ENCODE data around the gene C1QTNF7. TPM values are rescaled to one million over a fixed set of nuclear protein-coding genes. Genes with fewer than 3 reads are reported as not detected.

The C1QTNF7 gene
- total and polyA plus RNA-seq, 2 of the 13 experiments (the other 11 are each of a cell fraction or from before 2014, with no cell fraction given): not detected

DNA sequence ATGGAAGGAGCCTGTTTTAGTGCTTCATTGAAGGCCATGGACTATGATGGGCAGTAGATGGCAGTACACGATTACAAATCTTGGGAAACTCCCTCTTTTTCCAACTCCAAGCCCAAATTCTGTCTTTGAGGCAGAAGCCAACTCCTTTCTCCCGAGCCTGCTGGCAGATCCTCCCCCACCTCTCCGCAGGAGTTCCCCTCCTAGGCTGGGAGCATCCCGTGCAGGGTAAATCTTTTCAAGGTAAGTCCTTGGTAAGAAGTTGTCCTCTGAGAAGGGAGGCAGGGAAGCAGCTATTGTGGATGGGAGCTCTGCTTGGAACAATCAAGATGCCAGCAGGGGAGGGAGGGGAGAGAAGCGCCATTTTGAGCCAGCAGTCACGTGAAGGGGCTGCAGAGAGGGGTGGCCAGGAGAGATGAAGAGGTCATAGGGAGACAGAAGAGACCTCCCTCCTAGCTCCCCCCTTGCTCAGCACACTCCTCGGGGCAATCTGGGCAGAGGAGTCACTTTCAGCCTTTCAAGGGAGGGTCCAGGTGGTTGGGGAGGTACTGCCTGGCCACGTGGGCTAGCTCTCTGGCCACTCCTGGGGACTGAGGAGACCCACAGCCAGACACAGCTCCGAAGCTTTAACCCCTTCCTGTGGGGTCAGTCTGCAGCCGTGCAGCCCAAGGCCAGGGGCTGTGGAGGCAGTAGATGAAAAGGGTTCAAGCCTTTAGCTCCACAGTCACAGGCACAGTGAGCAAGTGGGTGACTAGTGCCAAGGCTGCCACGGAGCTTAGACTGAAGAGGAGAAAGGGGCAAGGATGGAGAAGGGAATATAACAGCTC is 51.5 kb downstream of the C1QTNF7 start (continued):
- TF ChIP-seq, protein P1, sequence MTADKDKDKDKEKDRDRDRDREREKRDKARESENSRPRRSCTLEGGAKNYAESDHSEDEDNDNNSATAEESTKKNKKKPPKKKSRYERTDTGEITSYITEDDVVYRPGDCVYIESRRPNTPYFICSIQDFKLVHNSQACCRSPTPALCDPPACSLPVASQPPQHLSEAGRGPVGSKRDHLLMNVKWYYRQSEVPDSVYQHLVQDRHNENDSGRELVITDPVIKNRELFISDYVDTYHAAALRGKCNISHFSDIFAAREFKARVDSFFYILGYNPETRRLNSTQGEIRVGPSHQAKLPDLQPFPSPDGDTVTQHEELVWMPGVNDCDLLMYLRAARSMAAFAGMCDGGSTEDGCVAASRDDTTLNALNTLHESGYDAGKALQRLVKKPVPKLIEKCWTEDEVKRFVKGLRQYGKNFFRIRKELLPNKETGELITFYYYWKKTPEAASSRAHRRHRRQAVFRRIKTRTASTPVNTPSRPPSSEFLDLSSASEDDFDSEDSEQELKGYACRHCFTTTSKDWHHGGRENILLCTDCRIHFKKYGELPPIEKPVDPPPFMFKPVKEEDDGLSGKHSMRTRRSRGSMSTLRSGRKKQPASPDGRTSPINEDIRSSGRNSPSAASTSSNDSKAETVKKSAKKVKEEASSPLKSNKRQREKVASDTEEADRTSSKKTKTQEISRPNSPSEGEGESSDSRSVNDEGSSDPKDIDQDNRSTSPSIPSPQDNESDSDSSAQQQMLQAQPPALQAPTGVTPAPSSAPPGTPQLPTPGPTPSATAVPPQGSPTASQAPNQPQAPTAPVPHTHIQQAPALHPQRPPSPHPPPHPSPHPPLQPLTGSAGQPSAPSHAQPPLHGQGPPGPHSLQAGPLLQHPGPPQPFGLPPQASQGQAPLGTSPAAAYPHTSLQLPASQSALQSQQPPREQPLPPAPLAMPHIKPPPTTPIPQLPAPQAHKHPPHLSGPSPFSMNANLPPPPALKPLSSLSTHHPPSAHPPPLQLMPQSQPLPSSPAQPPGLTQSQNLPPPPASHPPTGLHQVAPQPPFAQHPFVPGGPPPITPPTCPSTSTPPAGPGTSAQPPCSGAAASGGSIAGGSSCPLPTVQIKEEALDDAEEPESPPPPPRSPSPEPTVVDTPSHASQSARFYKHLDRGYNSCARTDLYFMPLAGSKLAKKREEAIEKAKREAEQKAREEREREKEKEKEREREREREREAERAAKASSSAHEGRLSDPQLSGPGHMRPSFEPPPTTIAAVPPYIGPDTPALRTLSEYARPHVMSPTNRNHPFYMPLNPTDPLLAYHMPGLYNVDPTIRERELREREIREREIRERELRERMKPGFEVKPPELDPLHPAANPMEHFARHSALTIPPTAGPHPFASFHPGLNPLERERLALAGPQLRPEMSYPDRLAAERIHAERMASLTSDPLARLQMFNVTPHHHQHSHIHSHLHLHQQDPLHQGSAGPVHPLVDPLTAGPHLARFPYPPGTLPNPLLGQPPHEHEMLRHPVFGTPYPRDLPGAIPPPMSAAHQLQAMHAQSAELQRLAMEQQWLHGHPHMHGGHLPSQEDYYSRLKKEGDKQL (CRISPR knock-in tag; IDR thresholded peaks at IDR 0.05; ENCODE audit: low read depth): no peak
- TF ChIP-seq ZFAT (CRISPR knock-in tag; conservative IDR thresholded peaks at IDR 0.05) (no peak), PAXIP1 (CRISPR knock-in tag; conservative IDR thresholded peaks at IDR 0.05) (no peak), ZNF274 (CRISPR knock-in tag; IDR thresholded peaks at IDR 0.05) (peak; percentile 69), AGO1 (IDR thresholded peaks at IDR 0.05; ENCODE audit: low read depth, low read length, poor library complexity, severe bottlenecking) (no peak), ZNF800 (CRISPR knock-in tag; IDR thresholded peaks at IDR 0.05) (no peak), PTBP1 (IDR thresholded peaks at IDR 0.05; ENCODE audit: low read depth, low read length, poor library complexity, severe bottlenecking) (no peak), STAG1 (CRISPR knock-in tag; IDR thresholded peaks at IDR 0.05) (peak; percentile 87), SPEN (CRISPR knock-in tag; IDR thresholded peaks at IDR 0.05; ENCODE audit: low read depth) (no peak; the same call in 1 of the 2 replicates), ZNF296 (CRISPR knock-in tag; conservative IDR thresholded peaks at IDR 0.05) (no peak), FLYWCH1 (CRISPR knock-in tag; IDR thresholded peaks at IDR 0.05) (no peak), HNRNPLL (IDR thresholded peaks at IDR 0.05; ENCODE audit: low read depth, low read length, poor library complexity, severe bottlenecking) (no peak), KAT8 (CRISPR knock-in tag; IDR thresholded peaks at IDR 0.05) (peak; percentile 65; the same call in 1 of the 2 replicates)
- TF ChIP-seq, protein P2, sequence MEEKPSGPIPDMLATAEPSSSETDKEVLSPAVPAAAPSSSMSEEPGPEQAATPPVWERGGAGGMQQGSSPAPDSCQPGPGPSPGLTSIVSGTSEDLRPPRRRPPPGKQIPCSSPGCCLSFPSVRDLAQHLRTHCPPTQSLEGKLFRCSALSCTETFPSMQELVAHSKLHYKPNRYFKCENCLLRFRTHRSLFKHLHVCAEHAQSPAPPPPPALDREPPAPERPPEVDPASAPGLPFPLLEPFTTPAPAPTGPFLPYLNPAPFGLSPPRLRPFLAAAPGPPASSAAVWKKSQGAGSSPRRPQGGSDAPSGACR (CRISPR knock-in tag; IDR thresholded peaks at IDR 0.05): no peak
